Testis (tissue), 3 donors: ENCODE results near the gene FAIM2. TPM values are rescaled to one million over a fixed set of nuclear protein-coding genes. Genes with fewer than 3 reads are reported as not detected.

ENCODE experiments used
- DNase-seq: peaks from one replicate; pipeline ENCODE4 v3.0.0-alpha.2; 2019
- H3K27ac ChIP-seq, 2 donors: fragments of 200-600 bp; sonication (generic); one replicate each; pipeline ENCODE4 v1.5.1; 2019
- H3K27me3 ChIP-seq: fragments of 200-600 bp; sonication (generic); one replicate; pipeline ENCODE4 v1.5.1; 2019
- H3K36me3 ChIP-seq: fragments of 200-600 bp; sonication (generic); one replicate; pipeline ENCODE4 v1.5.1; 2017; ENCODE audit warnings: low read depth; ENCODE audit errors: missing control alignments
- H3K4me1 ChIP-seq: fragments of 200-600 bp; sonication (generic); one replicate; pipeline ENCODE4 v1.5.1; 2019
- H3K4me3 ChIP-seq, 2 donors: fragments of 200-600 bp; sonication (generic); one replicate each; pipeline ENCODE4 v1.5.1; 2017 to 2019
- H3K9me3 ChIP-seq: fragments of 200-600 bp; sonication (generic); one replicate; pipeline ENCODE4 v1.5.1; 2017
- CTCF ChIP-seq, 3 experiments: fragments of 450-650 bp in 2 of 3; fragments of 200-600 bp in 1 of 3; sonication (generic) in 1 of 3; IDR thresholded peaks; one replicate each; pipeline ENCODE4 v1.5.1; 2016 to 2019; ENCODE audit warnings: antibody characterized with exemption in 3 of 3, mild to moderate bottlenecking in 2 of 3, moderate library complexity in 1 of 3
- POLR2A ChIP-seq: fragments of 450-650 bp; IDR thresholded peaks from one replicate; pipeline ENCODE4 v1.6.1; 2017; ENCODE audit warnings: antibody characterized with exemption, mild to moderate bottlenecking, moderate library complexity
- WGBS, 2 donors: methylation state at CpG; one replicate each; pipeline ENCODE4 v1.1.5; 2018; 5-methylcytosine and 5-hydroxymethylcytosine counted together
- intact Hi-C: fragments of 100-400 bp; cut with DNase I; formaldehyde crosslinking; loops from one replicate; pipeline ENCODE4 v1.15.1; 2023; ENCODE audit warnings: low total_unique reads
- polyA plus RNA-seq: library from polyadenylated mRNA; stranded (reverse); fragments of 350-450 nt; fragmentation: Illumina TruSeq; extraction: RNeasy Lipid Tissue Mini Kit (QIAGEN cat#74804); gene quantifications from one replicate; pipeline ENCODE4 v1.2.3, GENCODE V29; 2014; ENCODE audit warnings: low read depth, low replicate concordance; ENCODE audit not compliant: insufficient read depth
- total RNA-seq, 2 donors: library from RNA; depleted of rRNA; stranded (reverse); fragments of >200 nt; gene quantifications; one replicate each; pipeline ENCODE4 v1.2.3, GENCODE V29; 2016

The FAIM2 gene
- total and polyA plus RNA-seq, 3 donors from 2014 or later = 14.6 to 67.5 (median 15.3) TPM

- intact Hi-C loops = no loop called here
- Histone ChIP-seq H3K4me1 (peaks cover 25% of the 10 kb centered on the region), H3K27me3 (no peaks in the 10 kb centered on the region), H3K9me3 (no peaks in the 10 kb centered on the region), H3K36me3 (no peaks in the 10 kb centered on the region), H3K27ac (no peak overlapping the region), H3K4me3 (no peak overlapping the region)
- TF ChIP-seq POLR2A = no peak
- TF ChIP-seq CTCF (IDR thresholded peaks at IDR 0.05) = no peak
- 68 to 74% methylated on average over 15 of the region's 15 CpGs for WGBS, 2 donors
- DNase-seq = peak; percentile 37
Measured at GRCh38 chr12:49923880-49924556, 20.3 kb upstream of the FAIM2 start.

GRCh38 chr12:49923035-49923644, 19.4 kb upstream of the FAIM2 start:
- 51% methylated on average over 6 to 7 of the region's 7 CpGs for WGBS, 2 donors
- Histone ChIP-seq H3K4me3 (no peak overlapping the region), H3K36me3 (no peaks in the 10 kb centered on the region), H3K27me3 (no peaks in the 10 kb centered on the region), H3K27ac (peak overlapping the region in 1 of 2 donors; percentile 35), H3K9me3 (no peaks in the 10 kb centered on the region), H3K4me1 (peaks cover 25% of the 10 kb centered on the region)
- TF ChIP-seq CTCF (IDR thresholded peaks at IDR 0.05) = no peak
- TF ChIP-seq POLR2A = no peak
- peak; percentile 44 for DNase-seq
- intact Hi-C loops = no loop called here

GRCh38 chr12:49922349-49923034, 18.8 kb upstream of the FAIM2 start:
- H3K27me3 ChIP-seq = no peaks in the 10 kb centered on the region
- no peaks in the 10 kb centered on the region for H3K36me3 ChIP-seq
- no peak overlapping the region for H3K4me3 ChIP-seq
- peak; percentile 60 for DNase-seq
- intact Hi-C loops = no loop called here
- H3K27ac ChIP-seq = peak overlapping the region in 1 of 2 donors; percentile 35
- no peak for TF ChIP-seq CTCF (IDR thresholded peaks at IDR 0.05)
- TF ChIP-seq POLR2A = no peak
- H3K4me1 ChIP-seq = peaks cover 25% of the 10 kb centered on the region
- no peaks in the 10 kb centered on the region for H3K9me3 ChIP-seq
- WGBS, 2 donors = 44 to 51% methylated on average over 12 of the region's 12 CpGs

- Histone ChIP-seq H3K36me3 (no peaks in the 10 kb centered on the region), H3K4me1 (peaks cover 25% of the 10 kb centered on the region), H3K9me3 (no peaks in the 10 kb centered on the region), H3K27me3 (no peaks in the 10 kb centered on the region), H3K4me3 (no peak overlapping the region), H3K27ac (no peak overlapping the region)
- TF ChIP-seq POLR2A (no peak), CTCF (IDR thresholded peaks at IDR 0.05) (no peak)
- intact Hi-C loops = no loop called here
- 72 to 82% methylated on average over 6 of the region's 6 CpGs for WGBS, 2 donors
- DNase-seq = no peak
Measured at GRCh38 chr12:49921936-49922335, 18.2 kb upstream of the FAIM2 start.
